H1 (cell line): Measurements from ENCODE around the gene PQBP1. TPM values are rescaled to one million over a fixed set of nuclear protein-coding genes. Genes with fewer than 3 reads are reported as not detected.

Experiments used
- BRCA1 ChIP-seq: IDR thresholded peaks from 2 replicates; pipeline ENCODE4 v1.6.1; 2012; ENCODE audit warnings: low read depth, low read length, improper control_type of control experiment
- CREB1 ChIP-seq: IDR thresholded peaks from 2 replicates; pipeline ENCODE4 v1.6.1; 2012; ENCODE audit warnings: inconsistent platforms
- KDM5A ChIP-seq: fragments of 200-600 bp; IDR thresholded peaks from 2 replicates; pipeline ENCODE4 v1.7.1; 2012; ENCODE audit warnings: mild to moderate bottlenecking, low read length, inconsistent platforms, mixed read lengths
- POLR2AphosphoS5 ChIP-seq: IDR thresholded peaks from 2 replicates; pipeline ENCODE4 v1.6.1; 2011; ENCODE audit warnings: low read depth, low read length
- TAF1 ChIP-seq: IDR thresholded peaks from 2 replicates; pipeline ENCODE4 v1.6.1; 2011; ENCODE audit warnings: mild to moderate bottlenecking, low read depth, low read length
- TEAD4 ChIP-seq: IDR thresholded peaks from 2 replicates; pipeline ENCODE4 v1.6.1; 2012; ENCODE audit warnings: low read depth, low read length, inconsistent platforms, mixed read lengths
- polyA plus RNA-seq, 7 experiments: library from polyadenylated mRNA; depleted of rRNA in 3 of 7; stranded (reverse) in 5 of 7; unstranded in 2 of 7; fragments of >200 nt in 5 of 7; fragments of 200-250 nt in 2 of 7; gene quantifications; 1 replicate in 5 of 7; 2 replicates in 1 of 7; 4 replicates in 1 of 7; pipeline versions ENCODE4 v1.2.1 to v1.2.3, GENCODE V29; 2011 to 2013; ENCODE audit warnings: missing spikeins in 2 of 7, mixed read lengths in 2 of 7
- total RNA-seq: library from RNA; stranded (reverse); fragmentation: NEBNext Ultra II Directional; extraction: Animal tissue kit (Norgen Biotek cat#: 25700); gene quantifications from 2 replicates; pipeline ENCODE4 v1.2.1, GENCODE V29; 2021

Gene PQBP1
- total and polyA plus RNA-seq, 2 of the 8 experiments (the other 6 are each of a cell fraction or from before 2014, with no cell fraction given): 91.7 to 95.9 TPM

DNA sequence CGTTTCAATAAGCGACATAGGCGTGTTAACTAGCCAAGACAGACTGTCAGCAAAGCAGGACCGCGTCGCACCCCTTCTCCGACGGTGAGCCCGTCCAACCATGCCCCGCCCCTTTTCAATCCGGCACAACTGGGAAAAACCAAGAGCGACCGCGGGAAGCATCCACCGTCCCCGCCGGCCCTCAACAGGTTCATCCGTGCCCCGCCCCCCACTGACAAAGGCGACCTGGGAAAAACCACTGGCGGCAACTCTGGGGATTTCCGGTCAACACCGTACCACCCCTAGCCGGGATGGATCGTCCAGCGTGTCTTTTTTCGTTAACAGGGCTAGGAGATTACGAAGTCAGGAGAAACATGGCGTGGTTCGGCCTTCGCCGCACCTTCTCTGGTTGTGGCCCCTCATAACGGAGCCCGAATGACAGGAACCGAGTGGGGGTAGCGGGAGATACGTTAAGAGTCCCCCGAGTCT lies 539 bp upstream of the PQBP1 start (continued):
- TF ChIP-seq KDM5A (no peak), BRCA1 (no peak), CREB1 (peak; percentile 60), POLR2AphosphoS5 (0 out of 2 replicates have a peak, but pooled peaks have one; percentile 13), TAF1 (peak; percentile 45; the same call in 1 of the 2 replicates), TEAD4 (no peak)
